ENCODE data around the gene CARMIL3.

DNA sequence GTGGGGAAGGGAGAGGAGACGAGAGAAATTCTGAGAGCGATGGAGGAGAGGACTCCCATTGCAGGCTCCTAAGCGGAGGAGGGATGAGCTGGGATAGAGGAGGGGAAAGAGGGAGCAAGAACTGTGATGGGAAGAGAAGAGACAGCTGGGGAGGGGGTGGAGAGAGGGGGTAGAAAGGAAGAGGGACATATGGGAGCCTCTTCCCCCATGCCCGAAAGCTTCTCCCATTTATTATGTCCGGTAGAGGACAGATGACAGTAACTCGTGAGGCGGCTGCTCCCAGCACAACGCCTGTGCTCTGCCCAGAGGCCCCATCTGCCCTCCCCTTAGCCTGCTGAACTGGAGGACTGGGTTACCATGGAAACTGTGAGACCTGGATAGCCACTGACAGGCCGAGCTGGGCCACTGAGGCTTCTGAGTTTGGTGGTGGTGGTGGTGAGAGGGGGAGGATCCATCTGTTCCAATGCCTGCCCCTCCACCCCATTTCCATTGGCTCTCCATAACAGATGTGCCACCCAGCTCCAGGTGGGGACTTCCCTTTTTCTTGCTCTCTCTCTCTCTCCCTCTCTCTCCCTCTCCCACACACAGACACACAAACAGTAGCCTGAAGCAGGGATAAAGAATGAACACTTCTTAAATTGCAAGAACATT, 27.8 kb downstream of the CARMIL3 start:
- TF ChIP-seq EZH2 (IDR thresholded peaks at IDR 0.05) (no peak), CTCF (IDR thresholded peaks at IDR 0.05) (no peak), EZH2phosphoT487 (IDR thresholded peaks at IDR 0.05) (no peak)

Measured in neural progenitor cell (in vitro differentiated cells).